Mesenteric fat pad (tissue), 1 donor: ENCODE data around the gene ALOX15B. TPM values are rescaled to one million over a fixed set of nuclear protein-coding genes. Genes with fewer than 3 reads are reported as not detected.
"Not testable (repeated sequence)": the region's sequence is repeated elsewhere in the genome, so short reads cannot be mapped to it uniquely, and the experiment has no call there.

ENCODE experiments used
- DNase-seq: peaks from one replicate; pipeline ENCODE4 v3.0.0-alpha.2; 2020; ENCODE audit warnings: low spot score
- total RNA-seq: library from RNA; stranded (reverse); fragmentation: NEBNext Ultra II Directional; extraction: Animal tissue kit (Norgen Biotek cat#: 25700); gene quantifications from one replicate; pipeline ENCODE4 v1.2.1, GENCODE V29; 2021
- donor health status: DM: yes; HTN: yes; CAD: no.

ALOX15B gene
- total RNA-seq, 1 donor from 2014 or later: 2.9 TPM

GRCh38 chr17:8061851-8062250, 23.0 kb downstream of the ALOX15B start:
- not testable (repeated sequence) for DNase-seq

GRCh38 chr17:8062435-8062806, 23.6 kb downstream of the ALOX15B start:
- no peak for DNase-seq

DNA sequence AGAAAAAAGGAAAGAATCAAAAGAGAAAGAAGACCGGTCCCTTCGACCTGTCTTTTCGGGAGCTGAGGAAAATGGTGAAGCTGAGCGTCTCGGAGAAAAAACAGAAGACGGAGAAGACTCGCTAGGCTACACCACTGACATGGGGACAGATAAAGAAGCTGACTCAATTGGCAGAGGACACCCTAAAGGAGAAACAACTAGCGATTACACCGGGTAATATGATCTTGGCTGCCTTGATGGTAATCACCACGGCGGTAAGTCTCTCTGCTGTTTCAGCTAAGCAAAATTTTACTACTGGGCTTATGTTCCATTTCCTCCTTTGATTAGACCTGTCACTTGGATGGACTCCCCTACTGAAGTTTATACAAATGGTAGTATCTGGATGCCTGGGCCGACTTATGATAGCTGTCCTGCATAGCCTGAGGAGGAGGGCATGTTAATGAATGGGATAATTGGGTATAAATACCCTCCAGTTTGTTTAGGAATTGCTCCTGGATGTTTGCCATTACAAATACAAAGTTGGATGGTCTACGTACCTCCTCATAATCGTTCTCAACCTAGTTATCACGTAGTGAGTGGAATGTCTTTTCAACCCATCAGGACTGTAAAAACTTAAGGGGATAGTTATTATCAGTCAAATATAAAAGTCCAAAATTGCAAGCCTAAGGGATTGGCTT, 24.1 kb downstream of the ALOX15B start:
- no peak for DNase-seq

DNA sequence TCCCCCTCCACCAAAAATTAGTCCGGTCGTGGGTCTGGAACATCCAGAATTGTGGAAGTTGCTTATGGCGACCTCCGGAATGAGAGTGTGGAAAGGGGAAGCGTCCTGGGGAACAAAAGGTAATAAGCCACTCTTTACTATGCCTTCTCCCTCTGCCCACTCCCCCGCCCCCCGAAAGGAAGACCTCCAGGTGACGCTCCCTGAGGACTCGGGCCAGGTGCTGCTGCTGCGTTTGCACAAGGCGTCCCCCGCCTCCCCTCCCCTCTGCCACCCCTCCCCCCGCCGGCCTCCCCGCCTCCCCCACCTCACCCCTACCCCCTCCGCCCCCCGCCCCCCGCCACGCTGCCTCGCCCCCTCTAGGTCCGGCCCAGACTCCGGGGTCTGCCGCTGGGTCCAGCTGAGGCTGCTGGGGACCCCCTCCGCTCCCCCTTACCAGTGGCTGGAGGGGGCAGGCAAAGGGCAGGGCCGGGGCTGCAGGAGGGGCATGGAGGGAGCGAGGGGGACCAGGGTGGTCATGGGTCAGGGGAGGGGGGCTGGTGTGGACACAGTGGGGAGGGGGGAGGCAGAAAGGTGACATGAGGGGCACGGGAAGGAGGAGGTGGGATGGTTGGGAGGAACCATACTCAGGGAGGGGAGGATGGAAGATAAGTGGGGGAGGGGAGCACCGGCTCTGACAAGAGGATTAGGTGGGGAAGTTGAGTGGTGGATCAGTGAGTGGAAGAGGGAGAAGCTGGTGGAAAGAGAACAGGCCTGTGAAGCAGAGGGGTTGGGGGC, 25.1 kb downstream of the ALOX15B start:
- no peak for DNase-seq

DNA sequence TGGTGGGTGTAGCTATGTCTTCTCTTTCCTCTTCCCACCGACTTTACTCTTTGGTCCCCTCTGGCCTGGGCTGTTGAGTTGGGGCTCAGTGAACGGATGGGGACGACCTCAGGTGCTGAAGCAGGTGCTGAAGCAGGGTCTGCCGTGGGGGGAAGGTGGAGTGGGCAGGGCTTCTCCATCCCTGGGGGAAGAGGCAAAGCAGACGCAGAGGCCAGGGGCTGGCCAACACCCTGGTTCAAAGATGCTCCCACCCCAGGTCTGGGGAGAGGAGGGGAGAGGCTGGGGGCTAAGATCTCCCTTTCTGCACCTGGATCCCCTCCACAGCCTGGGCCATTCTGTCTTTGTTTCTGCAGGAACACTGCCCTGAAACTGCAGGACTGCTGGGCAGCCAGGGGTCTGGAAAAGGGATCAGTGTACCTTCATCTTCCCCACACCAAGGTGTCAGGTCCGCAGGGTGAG, 25.7 kb downstream of the ALOX15B start:
- no peak for DNase-seq

DNA sequence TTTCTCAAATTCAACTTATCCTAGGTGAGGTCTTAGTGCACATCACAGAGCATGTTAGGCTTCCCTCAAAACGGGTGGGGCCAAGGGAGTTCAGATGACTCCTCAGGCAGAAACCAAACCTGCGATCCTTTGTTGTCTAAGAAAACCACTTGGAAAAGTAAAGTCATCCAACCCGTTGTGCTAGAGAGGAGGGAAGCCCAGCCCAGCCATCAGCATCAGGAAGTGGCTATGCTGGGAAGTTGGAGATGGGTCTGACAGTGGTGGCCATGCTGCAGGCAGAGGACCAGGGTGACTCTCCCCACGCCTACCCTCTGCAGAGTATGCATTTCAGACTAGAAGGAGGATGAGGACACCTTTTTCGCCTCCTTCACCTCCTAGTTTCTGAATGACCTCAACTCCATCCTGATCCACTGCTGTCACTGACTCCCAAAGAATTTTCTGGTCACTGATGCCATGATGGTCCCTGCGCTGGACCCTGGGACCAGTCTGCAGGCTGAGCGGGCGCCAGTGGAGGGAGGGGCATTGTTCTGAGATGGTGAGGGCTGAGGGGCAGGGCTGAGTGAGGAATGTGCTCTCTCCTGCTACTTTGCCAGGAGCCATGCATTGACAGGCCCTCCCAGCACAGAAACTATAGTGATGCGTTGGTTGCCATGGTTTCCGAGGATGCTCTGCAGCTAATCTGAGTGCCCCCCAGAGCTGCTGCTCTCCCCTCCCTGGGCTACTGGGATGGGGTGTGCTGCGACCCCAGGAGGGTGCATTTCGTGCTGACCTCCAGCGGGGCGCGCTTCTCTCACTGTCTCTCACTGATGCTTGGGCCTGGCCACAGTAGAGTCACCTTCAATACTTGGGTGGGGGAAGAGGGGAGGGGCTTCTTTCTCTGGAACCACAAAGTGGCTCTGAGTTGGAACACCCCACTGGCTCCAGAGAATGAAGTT, 28.2 kb downstream of the ALOX15B start:
- DNase-seq: no peak

DNA sequence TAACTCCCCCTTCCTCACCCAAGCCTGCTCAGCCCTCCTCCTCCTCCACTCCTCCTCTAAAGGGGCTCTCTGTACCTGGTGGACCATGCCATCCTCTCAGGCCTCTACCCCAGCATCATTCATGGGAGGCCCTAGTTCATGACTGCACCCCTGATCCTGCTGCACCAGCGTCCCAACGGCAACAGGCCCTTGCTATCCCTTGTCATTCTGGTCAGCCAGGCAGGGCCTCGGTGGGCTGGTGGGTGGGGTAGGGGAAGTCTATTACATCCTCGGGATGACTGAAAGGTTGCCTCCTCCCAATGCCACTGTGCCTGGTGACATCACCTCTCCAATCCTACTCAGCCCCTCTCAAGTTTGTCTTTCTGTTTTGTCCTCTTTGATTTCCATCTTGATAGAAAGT, 28.9 kb downstream of the ALOX15B start:
- DNase-seq: no peak

- DNase-seq: no peak
Observed at GRCh38 chr17:8068736-8069586, 30.1 kb downstream of the ALOX15B start.

- no peak for DNase-seq
Observed at GRCh38 chr17:8069587-8069860, 30.7 kb downstream of the ALOX15B start.

- no peak for DNase-seq
Observed at GRCh38 chr17:8071496-8071895, 32.6 kb downstream of the ALOX15B start.

DNA sequence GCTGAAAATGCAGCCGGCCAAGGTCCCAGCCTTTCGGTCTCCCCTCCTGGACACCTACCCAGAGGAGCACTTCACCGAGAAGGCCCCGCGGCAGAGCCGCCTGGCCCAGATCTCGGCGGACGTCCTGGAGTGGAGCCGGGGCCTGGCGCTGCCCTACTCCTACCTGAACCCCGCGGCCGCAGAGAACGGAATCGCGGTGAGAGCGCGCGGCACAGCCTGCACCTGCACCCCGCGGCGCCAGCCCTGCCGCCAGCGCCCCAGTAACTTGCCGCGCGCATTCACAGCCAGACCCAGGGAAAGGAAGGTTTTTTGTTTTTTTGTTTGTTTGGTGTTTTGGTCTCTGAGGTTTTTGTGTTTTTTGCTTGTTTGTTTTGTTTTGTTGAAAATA, 33.5 kb downstream of the ALOX15B start:
- DNase-seq: no peak

GRCh38 chr17:8072729-8073461, 34.0 kb downstream of the ALOX15B start:
- DNase-seq: no peak

DNA sequence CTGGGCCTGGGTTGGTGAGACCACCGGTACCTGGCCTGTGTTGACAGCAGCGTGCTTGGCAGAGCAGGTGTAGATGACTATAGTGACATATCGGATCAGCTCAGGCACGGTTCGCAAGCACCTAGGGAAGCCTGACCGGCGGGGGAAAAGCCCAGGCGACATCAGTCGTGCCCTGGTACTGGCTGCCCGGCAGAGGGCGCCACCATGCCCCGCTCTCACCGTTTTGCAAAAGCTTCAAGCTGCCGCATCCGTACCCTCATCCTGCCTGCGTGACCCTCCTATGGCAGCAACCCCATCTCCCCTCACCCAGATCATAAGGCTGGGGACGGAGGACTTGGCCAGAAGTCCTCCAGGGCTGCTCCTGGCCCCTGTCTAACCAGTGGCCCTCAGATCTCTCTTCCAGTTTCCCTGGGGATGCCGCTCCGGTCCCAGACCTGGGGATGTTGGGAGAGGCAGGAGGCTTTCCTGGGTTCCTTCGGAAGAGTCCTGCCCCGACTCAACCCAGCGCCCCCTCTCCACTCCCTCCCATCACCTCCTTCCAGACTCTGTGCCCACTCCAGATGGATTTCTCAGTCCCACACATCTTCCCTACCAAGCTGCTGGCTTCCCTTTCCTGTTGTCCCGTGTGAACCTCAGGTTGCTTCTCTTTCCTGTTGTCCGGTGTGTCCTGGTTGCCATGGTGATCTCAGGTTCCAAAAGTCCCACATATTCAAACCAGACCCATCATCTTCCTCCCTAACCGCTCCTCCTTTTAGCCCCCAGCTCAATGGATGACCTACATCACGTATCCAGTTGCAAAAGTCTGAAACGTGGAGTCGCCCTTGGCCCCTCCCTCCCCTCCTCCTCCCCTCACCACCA, 35.0 kb downstream of the ALOX15B start:
- DNase-seq: no peak

GRCh38 chr17:8074554-8074953, 35.7 kb downstream of the ALOX15B start:
- no peak for DNase-seq

GRCh38 chr17:8075081-8075480, 36.2 kb downstream of the ALOX15B start:
- DNase-seq: no peak

DNA sequence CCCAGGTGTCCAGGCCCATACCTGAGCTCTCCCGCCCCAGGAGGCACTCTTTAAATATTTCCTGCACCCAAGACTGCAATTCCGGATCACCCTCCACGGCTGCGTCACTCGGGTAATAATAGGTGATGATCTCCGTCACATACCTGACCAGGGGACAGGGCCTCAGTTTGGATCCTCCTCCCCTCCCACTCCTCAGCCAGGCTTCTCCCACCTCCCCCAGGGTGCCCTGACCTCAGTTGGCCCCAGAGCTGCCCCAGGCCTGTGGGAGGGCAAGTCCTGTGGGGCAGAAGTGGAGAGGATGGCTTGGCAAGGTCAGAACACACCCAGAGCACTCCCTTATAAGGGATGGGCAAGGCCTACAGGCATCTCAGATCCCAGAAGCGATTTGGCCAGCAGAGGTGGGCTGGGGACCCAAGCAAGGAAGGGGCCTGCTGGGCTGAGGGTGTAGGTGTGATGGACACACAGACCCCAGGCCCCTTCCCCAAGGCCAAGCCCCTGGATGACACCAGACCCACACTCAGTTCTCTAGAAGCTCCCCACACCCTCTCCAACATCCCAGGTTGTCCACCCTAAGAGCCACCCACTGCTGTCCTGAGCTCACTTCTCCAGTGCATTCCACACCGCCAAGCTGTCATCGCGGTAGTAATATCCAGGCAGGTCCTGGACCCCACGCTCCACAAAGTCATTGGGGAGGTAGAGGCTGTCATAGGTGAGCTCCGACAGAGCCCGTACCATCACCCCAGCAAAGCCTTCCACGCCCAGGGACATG, 36.9 kb downstream of the ALOX15B start:
- DNase-seq: no peak

DNA sequence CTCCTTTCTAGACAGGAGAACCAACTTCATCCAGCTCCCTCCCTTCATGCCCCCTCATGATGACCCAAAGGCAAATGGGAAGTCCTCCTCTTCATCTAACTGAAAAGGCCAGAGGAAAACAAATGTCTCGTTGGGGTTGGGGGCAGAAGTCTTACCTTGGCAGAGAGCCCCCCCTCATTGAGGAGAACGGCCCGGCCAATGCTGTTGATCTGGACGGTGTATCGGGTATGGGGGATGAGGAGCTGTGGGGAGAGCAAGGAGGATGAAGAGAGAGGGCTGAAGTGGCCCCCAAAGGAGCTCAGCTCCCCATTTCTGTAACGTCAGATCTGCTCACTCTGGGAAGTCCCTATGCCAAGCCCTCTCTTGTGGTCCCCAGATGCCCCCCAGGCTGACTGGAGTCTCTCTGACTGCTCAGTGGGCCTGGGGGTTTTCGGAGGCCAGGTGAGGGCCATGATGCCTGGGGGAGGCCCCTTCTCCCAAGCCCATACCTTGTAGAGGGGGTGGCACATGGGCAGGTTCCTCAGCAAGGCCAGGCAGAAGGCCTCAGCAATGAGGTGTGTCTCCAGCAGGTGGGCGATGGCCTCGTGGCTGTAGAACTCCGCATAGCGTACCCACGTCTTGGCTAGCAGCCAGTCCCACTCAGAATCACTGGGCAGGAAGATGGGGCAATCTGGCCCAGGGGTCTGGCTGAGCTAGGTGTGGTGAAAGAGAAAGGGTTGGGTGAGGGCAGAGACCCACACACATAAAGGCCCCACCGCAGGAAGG, 37.8 kb downstream of the ALOX15B start:
- no peak for DNase-seq

DNA sequence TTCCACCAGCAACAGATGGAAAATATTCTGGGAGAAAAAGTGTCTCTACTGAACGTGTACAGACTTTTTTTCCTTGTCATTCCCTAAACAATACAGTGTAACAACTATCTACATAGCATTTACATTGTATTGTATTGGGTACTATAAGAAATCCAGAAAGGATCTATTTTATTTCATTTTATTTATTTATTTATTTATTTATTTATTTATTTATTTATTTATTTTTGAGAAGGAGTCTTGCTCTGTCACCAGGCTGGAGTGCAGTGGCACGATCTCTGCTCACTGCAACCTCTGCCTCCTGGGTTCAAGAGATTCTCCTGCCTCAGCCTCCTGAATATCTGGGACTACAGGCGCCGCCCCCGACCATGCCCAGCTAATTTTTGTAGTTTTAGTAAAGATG, 39.1 kb downstream of the ALOX15B start:
- DNase-seq: not testable (repeated sequence)
